ENCODE measurements around the gene AKR1A1.

AKR1A1 gene

GRCh38 chr1:45619149-45619921 lies 68.7 kb downstream of the AKR1A1 start:
- DNase-seq (ENCODE audit: low spot score), result no peak
